Frontal cortex (tissue), 4 donors: ENCODE results near the gene CLTC. TPM values are rescaled to one million over a fixed set of nuclear protein-coding genes. Genes with fewer than 3 reads are reported as not detected.
A peak's percentile ranks its signal among the peaks of the same experiment; 100 is the strongest.
"Not testable (repeated sequence)": the region's sequence is repeated elsewhere in the genome, so short reads cannot be mapped to it uniquely, and the experiment has no call there.

Experiments
- DNase-seq, 2 donors: peaks; one replicate each; pipeline ENCODE4 v3.0.0; 2012; ENCODE audit warnings: low spot score in 2 of 2
- FAIRE-seq: peaks from 2 replicates; lab custom pipeline; 2012; peaks lifted over from hg19 to GRCh38; lab: Jason Lieb, UNC
- total RNA-seq: library from RNA; depleted of rRNA; stranded (reverse); fragments of >200 nt; gene quantifications from one replicate; pipeline ENCODE4 v1.2.3, GENCODE V29; 2014
- donor health status: control.
- donor health status: control.
- donor health status: control.

Gene CLTC
- 308 TPM for total RNA-seq

- no peak for FAIRE-seq
Observed at GRCh38 chr17:59619298-59620063, at the start of gene CLTC. CLTC (plus strand) TSS chr17:59619895; CDS start chr17:59620132, 237 bp downstream.

DNA sequence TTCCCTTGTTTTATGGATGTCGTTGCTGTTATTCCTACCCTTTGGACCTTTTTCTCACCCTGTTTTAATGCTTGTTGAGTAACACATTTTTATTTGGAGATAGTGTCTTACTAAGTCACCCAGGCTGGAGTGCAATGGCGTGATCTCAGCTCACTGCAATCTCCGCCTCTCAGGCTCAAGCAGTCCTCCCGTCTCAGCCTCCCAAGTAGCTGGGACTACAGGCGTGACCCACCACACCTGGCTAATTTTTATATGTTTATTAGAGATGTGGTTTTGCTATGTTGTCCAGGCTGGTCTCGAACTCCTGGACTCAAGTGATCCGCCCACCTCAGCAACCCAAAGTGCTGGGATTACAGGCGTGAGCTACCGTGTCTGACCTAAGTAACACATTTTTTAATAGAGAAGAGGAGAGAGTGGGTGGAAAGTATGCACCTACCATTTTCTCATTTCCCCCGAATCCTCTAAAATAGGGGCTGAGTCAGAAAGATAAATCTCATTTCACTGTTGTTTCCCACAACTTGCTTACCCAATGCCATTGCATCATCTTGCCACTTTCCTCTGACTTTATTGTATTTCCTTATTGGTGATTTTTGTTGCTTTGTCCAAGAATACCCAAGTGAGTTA is 47.3 kb upstream of the CLTC start:
- DNase-seq (no peak), FAIRE-seq (no peak)

More at GRCh38 chr17:59619298-59620063, at the start of gene CLTC:
- DNase-seq, result peak; percentile 74 to 79

DNA sequence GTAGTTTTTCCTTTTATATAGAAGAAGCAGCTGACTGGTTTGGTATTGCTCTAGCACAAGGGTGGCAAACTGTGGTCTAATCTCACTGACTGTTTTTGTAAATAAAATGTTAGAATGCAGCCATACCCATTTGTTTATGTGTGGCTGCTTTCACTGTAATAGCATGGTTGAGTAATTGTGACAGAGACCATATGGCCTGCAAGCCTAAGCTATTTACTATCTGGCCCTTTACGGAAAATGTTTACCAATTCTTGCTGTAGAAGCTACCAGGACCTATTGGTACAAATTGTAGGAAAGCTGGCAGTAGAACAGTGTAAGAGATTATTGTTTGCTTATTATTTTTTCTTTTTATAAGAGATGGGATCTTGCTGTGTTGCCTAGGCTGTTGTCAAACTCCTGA is 35.5 kb upstream of the CLTC start:
- not testable (repeated sequence) for DNase-seq, FAIRE-seq

DNA sequence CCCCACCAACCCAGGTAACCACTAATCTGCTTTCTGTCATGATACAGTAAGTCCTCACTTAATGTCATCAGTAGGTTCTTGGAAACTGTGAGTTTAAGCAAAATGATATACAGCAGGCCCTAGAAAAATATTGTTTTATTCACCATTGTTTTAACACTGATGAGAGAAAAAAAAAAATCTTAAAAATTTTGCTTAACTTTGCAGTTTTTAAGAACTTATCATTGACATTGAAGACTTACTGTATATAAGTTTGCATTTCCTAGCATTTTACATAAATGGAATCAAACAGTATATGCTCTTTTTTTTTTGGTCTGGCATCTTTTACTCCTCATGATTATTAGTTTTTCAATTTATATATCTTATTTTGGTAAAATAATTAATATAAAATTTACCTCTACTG is 19.5 kb upstream of the CLTC start:
- FAIRE-seq, result no peak
- no peak for DNase-seq

DNA sequence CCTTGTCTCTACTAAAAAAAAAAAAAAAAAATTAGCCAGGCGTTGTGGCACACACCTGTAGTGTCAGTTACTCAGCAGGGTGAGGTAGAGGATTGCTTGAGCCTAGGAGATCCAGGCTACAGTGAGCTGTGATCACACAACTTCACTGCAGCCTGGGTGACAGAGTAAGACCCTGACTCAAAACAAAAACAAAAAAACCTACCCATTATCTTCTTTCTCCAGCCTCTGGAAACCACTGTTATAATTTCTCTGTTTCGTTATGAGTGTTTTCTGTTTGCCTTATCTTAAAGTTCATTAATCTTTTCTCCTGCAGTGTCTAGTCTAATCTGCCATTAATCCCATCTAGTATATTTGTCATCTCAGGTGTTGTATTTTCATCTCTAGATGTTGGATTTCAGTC is 18.6 kb upstream of the CLTC start:
- no peak for DNase-seq
- FAIRE-seq, result no peak

GRCh38 chr17:59607061-59607460 is 12.6 kb upstream of the CLTC start:
- no peak for FAIRE-seq
- DNase-seq, result no peak

DNA sequence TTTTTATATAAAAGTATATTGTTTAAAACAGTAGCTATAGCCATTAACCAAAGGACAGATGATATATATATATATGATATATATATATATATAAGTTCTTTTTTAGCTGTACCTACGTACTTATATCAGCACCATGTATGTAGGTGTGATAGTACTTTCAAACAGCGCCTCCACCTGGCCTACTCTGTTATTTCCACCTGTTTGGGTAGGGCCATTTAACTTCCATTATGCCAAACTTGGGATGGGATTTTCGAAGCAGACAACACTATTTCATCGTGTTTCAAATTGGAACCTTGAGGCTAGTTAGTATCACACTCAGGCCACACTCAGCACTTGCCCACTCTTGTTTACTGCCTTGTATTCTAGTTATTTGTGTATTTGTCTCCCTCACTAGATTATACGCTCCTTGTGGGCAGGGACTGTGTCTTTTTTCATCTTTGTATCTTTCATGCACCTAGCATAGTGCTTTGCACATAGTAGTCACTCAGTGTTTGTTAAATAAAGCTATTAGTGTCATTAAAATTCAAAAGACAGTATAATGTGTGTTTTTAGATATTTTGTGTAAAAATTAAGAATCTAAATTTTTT is 11.8 kb upstream of the CLTC start:
- DNase-seq, result no peak
- no peak for FAIRE-seq

DNA sequence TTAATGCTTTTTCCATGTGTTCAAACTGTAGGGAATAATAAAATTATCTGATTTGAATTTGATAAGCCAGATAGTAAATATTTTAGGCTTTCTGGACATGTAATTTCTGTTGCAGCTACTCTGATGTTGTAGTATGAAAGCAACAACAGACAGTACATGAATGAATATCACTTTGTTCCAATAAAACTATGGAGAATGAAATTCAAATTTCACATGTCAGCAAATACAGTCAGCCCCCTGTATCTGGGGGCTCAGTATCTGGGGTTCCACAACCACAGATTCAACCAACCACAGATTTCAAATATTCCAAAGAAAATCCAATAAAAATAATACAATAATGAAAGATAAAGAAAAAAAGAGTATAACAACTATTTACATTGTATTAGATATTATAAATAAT is 8.2 kb upstream of the CLTC start:
- DNase-seq (no peak), FAIRE-seq (no peak)

DNA sequence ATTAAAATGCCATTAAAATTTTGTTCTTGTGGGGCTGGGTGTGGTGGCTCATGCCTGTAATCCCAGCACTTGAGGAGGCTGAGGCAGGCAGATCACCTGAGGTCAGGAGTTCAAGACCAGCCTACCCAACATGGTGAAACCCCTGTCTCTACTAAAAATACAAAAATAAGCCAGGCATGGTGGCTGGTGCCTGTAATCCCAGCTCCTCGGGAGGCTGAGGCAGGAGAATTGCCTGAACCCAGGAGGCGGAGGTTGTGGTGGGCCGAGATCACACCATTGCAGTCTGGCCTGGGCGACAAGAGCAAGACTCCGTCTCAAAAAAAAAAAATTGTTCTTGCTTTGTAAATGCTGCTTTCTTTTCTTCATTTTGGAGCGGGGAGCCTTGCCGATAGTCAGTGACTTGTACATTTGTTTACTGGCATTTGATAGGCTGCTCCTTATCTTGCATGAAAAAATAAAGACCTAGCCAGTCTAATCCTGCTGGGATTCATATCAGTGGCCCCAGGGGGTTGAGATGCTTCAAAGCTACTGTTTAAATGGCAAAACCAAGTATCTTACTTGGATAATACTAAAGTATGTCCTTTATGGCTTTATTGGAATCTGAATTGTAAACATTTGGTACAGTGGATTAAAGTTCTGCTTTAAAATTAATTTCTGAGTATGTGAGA is 3.3 kb upstream of the CLTC start:
- FAIRE-seq (no peak), DNase-seq (no peak)

DNA sequence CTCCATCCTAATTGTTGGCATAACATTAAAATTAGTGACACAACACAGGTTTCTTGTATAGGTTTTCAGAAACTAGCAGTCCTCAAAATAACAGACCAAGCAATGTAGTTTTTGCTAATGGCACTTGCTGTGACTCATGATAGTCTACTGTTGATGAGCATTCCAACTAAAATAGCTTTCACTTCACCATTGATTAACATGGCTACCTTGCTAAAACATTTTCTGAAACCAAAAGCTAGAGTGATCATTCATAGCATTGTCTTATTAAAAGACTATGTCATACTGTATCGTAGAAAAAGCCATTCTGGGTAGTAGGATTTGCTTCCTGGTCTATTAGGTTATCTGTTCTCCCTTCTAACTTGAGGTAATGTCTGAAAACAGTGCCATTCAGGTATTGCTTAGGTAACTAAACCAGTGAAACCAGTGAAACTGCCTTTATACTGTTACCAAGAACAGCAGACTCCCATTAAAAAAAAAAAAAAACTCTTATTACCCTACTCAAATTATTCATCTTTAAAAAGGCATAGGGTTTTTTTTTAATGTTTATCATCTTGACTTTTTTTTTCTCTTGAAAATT is 2.5 kb upstream of the CLTC start:
- FAIRE-seq (no peak), DNase-seq (no peak)

DNA sequence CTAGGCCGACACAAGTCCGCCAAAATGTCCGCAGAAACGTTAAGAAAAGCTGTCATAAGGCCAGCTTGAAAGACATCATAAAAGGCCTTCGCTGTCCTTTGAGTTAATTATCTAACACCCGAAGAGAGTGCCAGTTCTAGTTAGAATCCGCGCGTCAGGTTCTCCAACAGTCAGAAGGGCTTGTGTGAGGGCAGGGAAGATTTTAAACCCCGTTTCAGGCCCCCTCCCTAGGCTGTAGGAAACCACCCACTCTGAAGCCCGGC is 729 bp upstream of the CLTC start:
- DNase-seq, result no peak
- FAIRE-seq, result no peak

DNA sequence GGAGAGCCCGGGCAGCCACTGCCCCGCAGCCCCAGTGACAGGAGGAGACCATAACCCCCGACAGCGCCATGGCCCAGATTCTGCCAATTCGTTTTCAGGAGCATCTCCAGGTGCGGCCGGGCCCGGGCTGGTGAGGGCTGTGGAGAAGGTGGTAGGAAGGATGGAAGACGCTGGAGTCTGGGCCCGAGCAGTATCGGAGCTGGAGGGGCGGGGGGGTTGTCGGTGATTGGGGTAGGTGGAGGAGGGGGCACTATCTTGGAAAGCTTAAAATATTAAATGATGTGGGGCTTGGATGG is 317 bp downstream of the CLTC start:
- DNase-seq, result no peak
- FAIRE-seq, result no peak

- DNase-seq (no peak), FAIRE-seq (no peak)
Observed at GRCh38 chr17:59620518-59621259, 994 bp downstream of the CLTC start.

DNA sequence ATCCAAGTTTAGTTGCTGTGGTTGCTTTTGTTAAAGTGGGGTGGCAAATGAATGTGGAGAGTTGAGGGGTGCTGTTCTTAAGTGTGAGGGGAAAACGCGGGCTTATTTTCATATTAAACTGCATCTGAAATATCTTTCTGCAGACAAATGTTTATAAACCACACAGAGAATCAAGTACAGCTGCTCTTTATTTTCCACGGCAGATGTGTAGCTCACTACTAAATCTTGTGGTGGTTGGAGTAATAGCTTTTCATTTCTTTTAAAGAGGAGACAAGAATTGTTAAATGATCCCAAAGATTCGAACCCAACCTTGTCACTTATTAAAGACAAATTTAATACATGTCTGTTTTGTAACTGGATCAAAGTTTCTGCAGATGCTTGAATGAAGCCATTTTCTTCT is 2.1 kb downstream of the CLTC start:
- FAIRE-seq (no peak), DNase-seq (no peak)

DNA sequence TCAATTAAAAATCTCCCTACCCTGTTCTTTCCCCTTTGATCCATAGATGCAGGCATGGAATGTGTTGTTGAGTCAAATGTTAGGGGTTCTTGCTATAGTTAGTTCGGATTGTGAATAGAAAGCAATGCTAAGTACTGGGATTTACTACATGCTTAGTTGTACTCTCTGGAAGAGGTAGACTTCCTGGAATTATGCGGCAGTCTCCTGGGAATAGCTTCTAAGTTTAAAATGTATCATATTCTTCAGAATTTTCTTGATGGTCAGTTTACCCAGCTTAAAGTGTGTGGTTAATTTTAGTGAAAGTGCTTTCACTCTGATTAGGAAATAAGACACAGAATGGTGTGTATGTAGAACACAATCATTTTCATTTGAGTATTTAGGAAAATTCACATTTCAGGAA is 3.5 kb downstream of the CLTC start:
- no peak for DNase-seq
- no peak for FAIRE-seq

- FAIRE-seq, result no peak
Observed at GRCh38 chr17:59626756-59627155, 7.1 kb downstream of the CLTC start.

GRCh38 chr17:59627274-59627673 is 7.6 kb downstream of the CLTC start:
- FAIRE-seq (no peak), DNase-seq (no peak)

More at GRCh38 chr17:59626756-59627155, 7.1 kb downstream of the CLTC start:
- DNase-seq, result no peak

GRCh38 chr17:59627770-59628171 is 8.1 kb downstream of the CLTC start:
- FAIRE-seq, result no peak
- DNase-seq, result no peak

DNA sequence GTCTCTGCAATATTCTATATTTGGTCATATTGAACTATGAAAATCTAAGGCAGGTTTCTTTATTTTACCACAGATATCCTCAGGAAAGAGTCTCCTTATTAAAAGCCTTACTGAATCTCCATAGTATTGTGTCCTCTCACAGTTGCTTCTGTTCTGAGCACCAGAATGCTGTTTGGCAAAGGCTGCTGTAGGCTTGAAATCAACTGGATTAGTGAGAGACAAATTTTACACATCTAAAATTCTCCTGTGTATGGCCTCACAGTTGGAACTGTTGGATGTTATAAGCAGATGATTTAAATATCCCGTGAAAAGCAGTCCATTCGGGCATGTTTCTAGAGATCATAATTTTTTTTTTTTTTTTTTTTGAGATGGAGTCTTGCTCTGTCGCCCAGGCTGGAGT is 9.5 kb downstream of the CLTC start:
- no peak for DNase-seq
- no peak for FAIRE-seq

- no peak for DNase-seq
- FAIRE-seq, result no peak
Observed at GRCh38 chr17:59631276-59631675, 11.6 kb downstream of the CLTC start.
